ENCODE measurements around the gene ACOXL.

GRCh38 chr2:110746586-110747521, 14.5 kb downstream of the ACOXL start:
- TF ChIP-seq CTCF (IDR thresholded peaks at IDR 0.05), result no peak
- TF ChIP-seq POLR2A (IDR thresholded peaks at IDR 0.05), result no peak
